Gastroesophageal sphincter (tissue), 3 donors: Measurements from ENCODE around the gene RPS3.

Source experiments
- CTCF ChIP-seq, 4 experiments: fragments of 200-600 bp in 2 of 4; fragments of 450-650 bp in 2 of 4; sonication (generic) in 1 of 4; IDR thresholded peaks; one replicate each; pipeline ENCODE4 v1.5.1; 2017 to 2019; ENCODE audit warnings: antibody characterized with exemption in 4 of 4, mild to moderate bottlenecking in 2 of 4, moderate library complexity in 2 of 4
- EP300 ChIP-seq: sonication (generic); formaldehyde crosslinking; IDR thresholded peaks from one replicate; pipeline ENCODE4 v1.6.1; 2017; ENCODE audit warnings: antibody characterized with exemption, mild to moderate bottlenecking
- POLR2A ChIP-seq, 2 donors: fragments of 450-650 bp; IDR thresholded peaks; one replicate each; pipeline ENCODE4 v1.6.1; 2017; ENCODE audit warnings: antibody characterized with exemption in 2 of 2, mild to moderate bottlenecking in 2 of 2, moderate library complexity in 1 of 2

- TF ChIP-seq CTCF (IDR thresholded peaks at IDR 0.05) (no peak), POLR2A (IDR thresholded peaks at IDR 0.05) (no peak), EP300 (no peak)
Observed at GRCh38 chr11:75442161-75442885, 43.0 kb downstream of the RPS3 start.
